ENCODE measurements around the gene ST3GAL2.

GRCh38 chr16:70470927-70471341 lies 32.0 kb upstream of the ST3GAL2 start:
- TF ChIP-seq CTCF (conservative IDR thresholded peaks at IDR 0.05 in 1 of 2, IDR thresholded peaks at IDR 0.05 in 1 of 2; ENCODE audit: low read depth in 1 of 2, low read length in 2 of 2) = peak; percentile 6 to 42
- no peak for TF ChIP-seq EZH2 (IDR thresholded peaks at IDR 0.05; ENCODE audit: low read length, missing control alignments)

Measured in fibroblast of lung (primary cell).